Mucosa of descending colon (tissue), 3 donors: ENCODE data around the gene TRANK1. TPM values are rescaled to one million over a fixed set of nuclear protein-coding genes. Genes with fewer than 3 reads are reported as not detected.

Experiments used
- ATAC-seq: fragments of 200-7000 bp; cut with Tn5 transposase; one replicate; pipeline ENCODE4 v1.9.1; 2020; ENCODE audit warnings: mild to moderate bottlenecking, moderate library complexity
- DNase-seq, 3 donors: peaks; one replicate each; pipeline ENCODE4 v3.0.0-alpha.2; 2020
- H3K36me3 ChIP-seq: fragments of 200-600 bp; one replicate; pipeline ENCODE4 v1.8.0; 2021; ENCODE audit warnings: low read depth, mild to moderate bottlenecking
- H3K4me1 ChIP-seq: fragments of 200-600 bp; one replicate; pipeline ENCODE4 v1.8.0; 2021; ENCODE audit warnings: low read depth, mild to moderate bottlenecking
- H3K4me3 ChIP-seq: fragments of 200-600 bp; one replicate; pipeline ENCODE4 v1.8.0; 2021; ENCODE audit warnings: mild to moderate bottlenecking
- H3K9me3 ChIP-seq: fragments of 200-600 bp; one replicate; pipeline ENCODE4 v1.8.0; 2021; ENCODE audit warnings: mild to moderate bottlenecking
- CTCF ChIP-seq: fragments of 200-600 bp; IDR thresholded peaks from one replicate; pipeline ENCODE4 v1.8.0; 2022; ENCODE audit warnings: antibody characterized with exemption, mild to moderate bottlenecking
- intact Hi-C, 2 donors: fragments of 100-400 bp; cut with DNase I in 1 of 2; cut with micrococcal nuclease in 1 of 2; formaldehyde crosslinking; loops; one replicate each; pipeline versions ENCODE4 v1.11.0 to v1.11.1; 2022; cut with DNase I, micrococcal nuclease
- total RNA-seq, 3 donors: library from RNA; stranded (reverse); fragmentation: NEBNext Ultra II Directional in 2 of 3; extraction: Animal tissue kit (Norgen Biotek cat#: 25700) in 2 of 3; gene quantifications; one replicate each; pipeline versions ENCODE4 v1.2.1 to v1.2.4, GENCODE V29; 2021 to 2023
- donor health status: DM: no; HTN: no; CAD: no; lungs with moderate emphysema.
- donor health status: DM: no; HTN: no; CAD: no.
- donor health status: DM: no; HTN: yes; CAD: no.

Gene TRANK1
- total RNA-seq, 3 donors from 2014 or later = 78.6 to 163 (median 97.3) TPM

GRCh38 chr3:36795622-36796021, 149.2 kb downstream of the TRANK1 start:
- peaks cover 2% of the 10 kb centered on the region for H3K9me3 ChIP-seq
- no peak for TF ChIP-seq CTCF
- no peaks in the 10 kb centered on the region for H3K4me1 ChIP-seq
- no peaks in the 10 kb centered on the region for H3K36me3 ChIP-seq
- no peak for DNase-seq
- intact Hi-C loops = no loop called here
- no peak for ATAC-seq
- no peak overlapping the region for H3K4me3 ChIP-seq

DNA sequence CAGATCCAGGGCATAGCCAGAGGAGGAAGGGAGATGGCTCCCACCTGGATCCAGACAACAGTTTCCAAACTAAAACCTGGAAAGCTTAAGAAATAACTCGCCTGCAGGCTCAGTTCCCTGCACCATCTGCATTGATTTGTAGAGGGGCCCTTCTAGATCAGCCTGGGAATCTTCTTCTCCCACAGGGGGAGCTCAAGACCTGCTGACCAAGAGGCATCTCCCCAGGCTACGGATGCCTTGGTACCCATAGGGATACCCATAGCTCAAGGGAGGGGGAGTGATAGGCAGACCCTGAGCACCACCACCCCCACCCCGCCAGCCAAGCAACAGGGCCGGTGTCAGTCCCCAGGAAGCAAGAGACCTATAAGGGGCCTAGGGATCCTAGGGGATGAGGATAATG, 152.5 kb downstream of the TRANK1 start:
- DNase-seq (peak in 1 of 3 donors; percentile 8), ATAC-seq (peak; percentile 23)
- Histone ChIP-seq H3K4me3 (no peak overlapping the region), H3K36me3 (no peaks in the 10 kb centered on the region), H3K4me1 (no peaks in the 10 kb centered on the region), H3K9me3 (no peaks in the 10 kb centered on the region)
- intact Hi-C loops = no loop called here
- no peak for TF ChIP-seq CTCF

DNA sequence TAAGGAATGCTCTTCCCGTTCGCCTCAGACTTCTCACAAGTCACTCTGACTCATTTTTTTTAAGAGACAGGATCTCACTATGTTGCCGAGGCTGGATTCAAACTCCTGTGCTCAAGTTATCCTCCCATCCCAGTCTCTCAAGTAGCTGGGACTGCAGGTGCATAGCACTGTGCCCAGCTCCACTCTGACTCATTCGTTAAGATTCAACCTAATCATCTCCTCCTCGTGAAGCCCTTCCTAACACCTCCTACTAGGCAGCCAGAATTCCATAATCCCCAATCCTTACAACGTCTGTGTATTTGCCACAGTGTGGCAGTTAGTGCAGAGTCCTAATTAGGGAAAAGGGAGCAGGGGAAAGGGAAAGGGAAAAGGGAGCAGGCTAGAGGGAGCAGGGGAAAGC, 154.1 kb downstream of the TRANK1 start:
- Histone ChIP-seq H3K4me1 (no peaks in the 10 kb centered on the region), H3K36me3 (no peaks in the 10 kb centered on the region), H3K9me3 (no peaks in the 10 kb centered on the region), H3K4me3 (no peak overlapping the region)
- TF ChIP-seq CTCF = no peak
- intact Hi-C loops = no loop called here
- ATAC-seq = no peak
- no peak for DNase-seq

- intact Hi-C loops = no loop called here
- ATAC-seq = peak; percentile 35
- TF ChIP-seq CTCF = no peak
- Histone ChIP-seq H3K4me1 (no peaks in the 10 kb centered on the region), H3K9me3 (no peaks in the 10 kb centered on the region), H3K36me3 (no peaks in the 10 kb centered on the region), H3K4me3 (no peak overlapping the region)
- peak in 1 of 3 donors; percentile 9 for DNase-seq
Observed at GRCh38 chr3:36786921-36787890, 157.6 kb downstream of the TRANK1 start.

GRCh38 chr3:36784138-36784635, 160.7 kb downstream of the TRANK1 start:
- intact Hi-C loops = no loop called here
- H3K4me1 ChIP-seq = no peaks in the 10 kb centered on the region
- TF ChIP-seq CTCF = no peak
- H3K9me3 ChIP-seq = no peaks in the 10 kb centered on the region
- H3K36me3 ChIP-seq = no peaks in the 10 kb centered on the region
- DNase-seq (no peak), ATAC-seq (no peak)
- H3K4me3 ChIP-seq = no peak overlapping the region
